NCI-H1694 (cell line): ENCODE data around the gene LACRT.

Experiments used
- DNase-seq: peaks from one replicate; lab custom pipeline; 2025; lab: John Stamatoyannopoulos, UW

LACRT gene

GRCh38 chr12:54602661-54603060 lies 32.0 kb downstream of the LACRT start:
- no peak for DNase-seq

DNA sequence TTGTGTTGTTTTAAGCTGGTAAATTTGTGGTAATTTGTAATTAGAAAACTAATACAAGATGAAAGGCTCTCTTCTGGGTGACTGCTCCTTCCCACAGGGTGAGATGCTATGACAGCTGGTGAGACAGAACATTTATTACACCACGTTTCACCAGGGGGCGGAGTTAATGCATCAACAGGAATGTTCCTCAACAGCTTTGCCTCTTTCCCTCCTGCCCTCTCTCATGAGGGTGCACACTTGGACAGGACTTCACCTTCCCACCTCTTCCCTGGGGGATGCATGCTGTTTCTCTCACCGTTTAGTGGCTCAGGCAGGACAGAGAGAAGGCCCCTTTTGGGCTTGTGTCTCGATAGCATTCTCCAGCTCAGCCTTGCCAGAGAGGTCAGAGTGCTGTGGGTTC lies 32.9 kb downstream of the LACRT start:
- no peak for DNase-seq

DNA sequence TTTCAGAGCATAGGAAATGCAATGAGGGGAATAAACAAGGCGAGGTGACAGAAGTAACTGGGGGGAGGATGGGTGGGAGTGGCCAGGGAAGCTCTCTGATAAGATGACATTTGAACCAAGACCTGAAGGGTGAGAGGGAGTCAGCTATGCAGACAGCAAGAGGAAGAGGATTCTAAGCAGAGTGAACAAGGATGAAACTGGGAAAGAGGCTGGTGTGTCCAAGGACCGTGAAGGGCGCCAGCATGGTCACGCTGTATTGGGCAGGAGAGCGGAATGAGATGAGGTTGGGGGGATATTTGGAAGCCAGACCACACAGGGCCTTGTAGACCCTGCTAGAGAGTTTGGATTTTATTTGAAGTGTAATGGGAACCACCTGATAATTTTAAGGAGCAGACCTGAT lies 35.7 kb downstream of the LACRT start:
- no peak for DNase-seq

- DNase-seq = peak; percentile 6
These were observed 38.2 kb downstream of the LACRT start for GRCh38 chr12:54596526-54596946.

DNA sequence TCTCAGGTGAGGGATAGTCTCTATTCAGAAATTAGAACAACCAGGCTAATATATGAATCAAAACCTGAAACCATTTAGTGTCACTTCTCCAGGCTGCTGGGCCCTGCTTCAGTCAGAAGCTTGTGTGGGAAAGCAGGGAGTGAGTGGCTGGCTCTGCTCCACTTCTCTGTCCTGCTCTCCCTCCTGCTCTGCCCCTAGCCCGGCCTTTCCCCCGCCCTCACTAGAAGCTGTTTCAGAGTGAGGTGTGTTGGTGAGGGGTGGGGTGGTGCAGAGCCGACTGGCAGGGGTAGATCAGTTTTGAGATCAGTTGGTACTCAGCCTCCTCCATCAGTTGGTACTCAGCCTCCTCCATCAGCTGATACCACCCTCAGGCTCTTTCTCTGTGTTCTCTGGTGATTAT lies 39.2 kb downstream of the LACRT start:
- no peak for DNase-seq

- DNase-seq = no peak
These were observed 41.0 kb downstream of the LACRT start for GRCh38 chr12:54593725-54594124.

DNA sequence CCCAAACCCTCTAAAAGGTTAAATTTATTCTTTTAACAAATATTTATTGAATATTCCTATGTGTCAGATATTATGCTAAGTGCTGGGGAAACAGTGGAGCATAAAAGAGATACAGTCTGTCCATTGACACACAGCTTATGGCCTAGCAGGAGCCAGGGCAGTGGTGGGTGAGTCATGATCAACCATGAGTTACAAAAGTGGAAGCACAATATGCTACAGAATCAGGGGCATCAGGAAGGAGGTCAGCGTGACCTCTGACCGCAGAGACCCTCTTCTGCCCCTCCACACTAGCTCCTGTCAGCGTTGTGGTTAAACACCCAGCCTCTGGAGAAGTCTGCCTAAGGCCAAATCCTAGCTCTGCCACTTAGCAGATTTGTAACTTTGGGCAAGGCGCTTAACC lies 41.6 kb downstream of the LACRT start:
- DNase-seq = no peak

GRCh38 chr12:54592316-54592715 lies 42.4 kb downstream of the LACRT start:
- no peak for DNase-seq

GRCh38 chr12:54590978-54591591 lies 43.6 kb downstream of the LACRT start:
- DNase-seq = no peak

DNA sequence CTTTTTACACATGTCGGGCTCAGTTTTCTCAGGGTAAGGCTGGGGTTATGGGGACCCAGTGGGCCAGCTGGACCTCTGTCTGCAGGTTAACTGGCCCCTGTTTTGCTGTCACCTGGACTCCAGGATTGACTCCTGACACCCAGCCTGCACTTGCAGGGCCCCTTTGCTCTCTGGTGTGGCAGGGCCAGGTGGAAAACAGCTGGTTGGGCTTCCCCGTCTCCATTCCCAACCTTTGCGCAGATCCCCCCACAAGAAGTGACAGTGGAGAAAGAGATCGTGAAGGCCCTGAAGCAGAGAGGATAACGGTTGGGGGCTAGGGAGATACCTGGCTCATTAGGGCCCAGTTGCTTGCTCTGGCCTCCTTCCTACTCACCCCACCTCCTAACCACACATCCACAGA lies 44.7 kb downstream of the LACRT start:
- no peak for DNase-seq

GRCh38 chr12:54588890-54589267 lies 45.8 kb downstream of the LACRT start:
- no peak for DNase-seq

DNA sequence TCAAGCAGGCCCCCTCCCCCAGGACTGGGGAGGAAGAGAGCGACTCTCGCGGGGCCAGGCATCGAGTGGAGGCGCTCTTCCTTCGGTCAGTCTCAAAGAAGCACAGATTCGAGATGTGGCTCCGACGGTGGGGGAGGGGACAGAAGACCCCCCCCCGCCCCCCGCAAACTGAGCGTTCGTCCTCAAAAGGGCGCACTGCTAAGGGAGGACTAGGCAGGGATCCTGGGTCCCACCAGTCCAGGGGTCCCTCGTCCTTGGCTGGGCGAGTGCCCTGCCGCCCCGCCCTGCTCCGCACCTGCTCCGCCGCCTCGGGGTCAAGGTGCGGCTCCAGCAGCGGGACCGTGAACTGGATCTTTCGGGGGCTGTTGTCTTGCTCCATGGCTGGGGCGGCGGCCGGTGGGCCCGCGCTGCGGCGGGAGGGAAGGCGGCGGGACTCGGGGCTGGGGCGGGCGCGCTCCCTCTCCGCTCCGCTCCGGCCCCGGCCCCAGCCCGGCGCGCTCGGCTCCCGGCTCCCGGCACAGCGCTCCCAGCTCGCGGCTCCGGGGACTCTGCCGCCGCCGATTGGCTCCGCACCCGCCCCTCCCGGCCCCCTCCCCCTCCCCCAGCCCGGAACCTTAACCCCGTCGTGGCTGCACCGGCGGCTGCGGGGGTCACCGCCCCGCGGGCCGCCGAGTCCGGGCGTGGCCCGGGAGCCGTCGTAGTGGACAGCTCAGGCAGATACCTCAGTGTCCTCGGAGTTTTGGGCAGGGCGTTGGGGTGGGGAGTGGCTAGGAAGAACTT lies 46.4 kb downstream of the LACRT start, which contains the start of gene PPP1R1A:
Gene PPP1R1A, minus strand, starts transcription at position 550 of the 780 bp plus-strand sequence. Its CDS starts 171 bp downstream, at position 379.
- no peak for DNase-seq

DNA sequence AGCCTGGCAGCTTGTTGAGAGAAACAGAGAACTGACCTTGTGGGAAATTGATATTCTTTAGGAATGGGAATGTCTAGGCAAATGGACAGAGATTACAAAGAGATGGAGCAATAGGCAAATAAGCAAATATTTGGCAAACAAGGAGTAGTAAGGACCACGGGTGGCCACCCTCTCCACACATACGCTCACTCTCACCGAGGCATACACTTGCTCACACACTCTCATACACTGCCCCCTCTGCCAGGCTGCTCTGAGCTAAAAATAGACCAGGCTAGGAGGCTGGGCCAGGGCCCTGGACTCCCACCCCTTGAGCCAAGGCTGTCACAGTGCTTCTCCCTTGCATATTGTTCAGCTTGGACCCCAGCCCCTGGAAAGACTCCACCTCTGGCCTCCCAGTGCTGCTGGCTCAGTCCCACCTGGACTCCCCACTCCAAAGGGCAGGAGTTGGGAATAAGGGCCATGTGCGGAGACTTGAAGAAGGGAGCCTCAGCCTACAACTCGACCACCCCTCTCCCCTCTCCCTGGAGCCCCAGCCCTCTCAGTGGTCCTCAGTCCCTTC lies 47.3 kb downstream of the LACRT start:
- DNase-seq = no peak

DNA sequence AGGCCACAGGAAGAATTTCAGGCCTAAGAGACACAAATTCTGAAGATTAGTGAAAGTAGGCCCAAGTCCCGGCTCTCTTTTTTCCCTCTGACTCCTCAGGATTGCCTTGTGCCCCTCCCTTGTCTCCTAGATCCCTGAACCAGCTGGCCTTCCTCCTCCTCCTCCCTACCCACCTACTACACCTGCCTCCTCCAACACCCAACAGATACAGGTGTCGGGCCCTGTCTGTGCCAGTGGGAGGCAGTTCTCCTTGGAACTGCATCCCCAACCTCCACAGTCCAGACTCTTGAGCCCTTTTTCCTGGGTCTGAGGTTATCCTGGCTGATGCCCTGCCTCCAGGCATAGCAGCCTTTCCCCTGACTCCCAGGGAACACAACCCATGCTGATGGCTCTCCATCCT lies 48.1 kb downstream of the LACRT start:
- no peak for DNase-seq

DNA sequence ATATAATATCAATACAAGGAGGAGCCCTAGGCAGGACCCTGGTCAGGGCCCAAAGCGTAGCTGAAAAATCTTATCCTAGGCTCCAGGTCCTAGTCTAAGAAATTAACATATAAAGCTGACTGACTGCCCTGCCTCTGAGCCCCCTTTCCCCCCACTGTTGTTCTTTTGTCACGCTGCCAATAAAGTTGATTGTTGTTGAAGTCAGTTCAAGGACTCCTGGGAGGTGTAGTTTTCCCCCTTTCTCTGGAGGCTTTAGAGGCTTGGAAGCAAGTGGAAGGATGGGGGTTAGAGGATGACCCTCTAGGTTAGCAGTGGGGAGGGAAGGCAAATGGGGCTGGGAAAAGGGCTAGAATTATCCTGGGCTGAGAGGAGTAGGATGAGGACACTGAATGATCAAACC lies 49.5 kb downstream of the LACRT start:
- DNase-seq = no peak

GRCh38 chr12:54584128-54584527 lies 50.6 kb downstream of the LACRT start:
- DNase-seq = no peak

- no peak for DNase-seq
These were observed 51.0 kb downstream of the LACRT start for GRCh38 chr12:54583726-54584125.

DNA sequence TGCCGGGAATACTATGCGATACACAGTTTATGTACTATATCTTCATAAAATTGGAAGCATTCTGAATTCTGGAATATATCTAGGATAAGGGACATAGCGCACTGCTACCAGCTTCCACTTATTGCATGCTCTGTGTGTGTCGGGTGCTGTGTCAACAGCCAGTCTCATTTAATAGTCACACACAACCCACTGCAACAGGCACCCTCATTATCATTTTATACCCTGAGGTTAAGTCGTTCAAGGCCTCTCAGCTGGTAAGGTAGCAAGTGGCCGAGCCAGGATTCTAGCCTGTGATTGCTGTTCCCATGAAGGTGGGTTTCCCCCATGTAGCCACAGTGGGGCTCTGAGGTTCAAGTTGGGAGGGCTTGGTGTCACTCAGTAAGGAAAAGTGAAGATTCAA lies 53.3 kb downstream of the LACRT start:
- DNase-seq = no peak
